C4-2B (cell line): ENCODE data around the gene PHKB.

Experiments
- CTCF ChIP-seq: fragments of 450-650 bp; conservative IDR thresholded peaks from 2 replicates; pipeline ENCODE4 v1.5.1; 2017; ENCODE audit warnings: mild to moderate bottlenecking
- ZFX ChIP-seq: fragments of 450-650 bp; IDR thresholded peaks from 2 replicates; pipeline ENCODE4 v1.6.1; 2017

- TF ChIP-seq CTCF (no peak), ZFX (no peak)
Measured at GRCh38 chr16:47578033-47578432, 116.9 kb downstream of the PHKB start.
